WERI-Rb-1 (cell line): ENCODE measurements around the gene FNDC3B.

Experiments used
- DNase-seq: peaks from one replicate; pipeline ENCODE4 v3.0.0-alpha.2; 2020
- H3K27ac ChIP-seq: fragments of 250-450 bp; sonication (Bioruptor Pico); 2 replicates; pipeline ENCODE4 v1.5.1; 2020; ENCODE audit warnings: mild to moderate bottlenecking, moderate library complexity
- H3K27me3 ChIP-seq: fragments of 250-450 bp; sonication (Bioruptor Pico); 2 replicates; pipeline ENCODE4 v1.5.1; 2021; ENCODE audit warnings: mild to moderate bottlenecking, low read depth, moderate library complexity; ENCODE audit not compliant: insufficient read depth, severe bottlenecking
- H3K36me3 ChIP-seq: fragments of 250-450 bp; sonication (Bioruptor Pico); 2 replicates; pipeline ENCODE4 v1.5.1; 2020; ENCODE audit warnings: mild to moderate bottlenecking, moderate library complexity
- H3K4me3 ChIP-seq: 2 replicates; pipeline ENCODE4 v1.5.1; 2011; ENCODE audit warnings: low read depth, mild to moderate bottlenecking, control low read depth, low read length
- H3K9me3 ChIP-seq: fragments of 250-450 bp; sonication (Bioruptor Pico); 2 replicates; pipeline ENCODE4 v1.5.1; 2021; ENCODE audit warnings: mild to moderate bottlenecking, moderate library complexity; ENCODE audit not compliant: severe bottlenecking
- CTCF ChIP-seq: IDR thresholded peaks from 2 replicates; pipeline ENCODE4 v1.5.1; 2011; ENCODE audit warnings: low read depth, mild to moderate bottlenecking, control low read depth, inconsistent platforms, low read length

Gene FNDC3B

GRCh38 chr3:172018364-172018763 is 21.0 kb upstream of the FNDC3B start:
- Histone ChIP-seq H3K36me3 (no peaks in the 10 kb centered on the region), H3K4me3 (no peak overlapping the region), H3K27me3 (no peaks in the 10 kb centered on the region), H3K9me3 (no peaks in the 10 kb centered on the region), H3K27ac (no peak overlapping the region)
- no peak for DNase-seq
- no peak for TF ChIP-seq CTCF

GRCh38 chr3:172020763-172021162 is 18.6 kb upstream of the FNDC3B start:
- Histone ChIP-seq H3K36me3 (no peaks in the 10 kb centered on the region), H3K4me3 (no peak overlapping the region), H3K27me3 (no peaks in the 10 kb centered on the region), H3K9me3 (no peaks in the 10 kb centered on the region), H3K27ac (no peak overlapping the region)
- DNase-seq: no peak
- TF ChIP-seq CTCF: no peak

GRCh38 chr3:172021164-172021563 is 18.2 kb upstream of the FNDC3B start:
- no peak overlapping the region for H3K4me3 ChIP-seq
- no peaks in the 10 kb centered on the region for H3K9me3 ChIP-seq
- no peak for DNase-seq
- no peak for TF ChIP-seq CTCF
- no peaks in the 10 kb centered on the region for H3K36me3 ChIP-seq
- H3K27me3 ChIP-seq: no peaks in the 10 kb centered on the region
- no peak overlapping the region for H3K27ac ChIP-seq

- Histone ChIP-seq H3K9me3 (no peaks in the 10 kb centered on the region), H3K4me3 (no peak overlapping the region), H3K27me3 (no peaks in the 10 kb centered on the region), H3K36me3 (no peaks in the 10 kb centered on the region), H3K27ac (no peak overlapping the region)
- DNase-seq: no peak
- no peak for TF ChIP-seq CTCF
Observed at GRCh38 chr3:172021859-172022258, 17.5 kb upstream of the FNDC3B start.

- Histone ChIP-seq H3K36me3 (no peaks in the 10 kb centered on the region), H3K9me3 (no peaks in the 10 kb centered on the region), H3K27ac (no peak overlapping the region), H3K27me3 (no peaks in the 10 kb centered on the region), H3K4me3 (no peak overlapping the region)
- TF ChIP-seq CTCF: no peak
- no peak for DNase-seq
Observed at GRCh38 chr3:172023915-172024314, 15.5 kb upstream of the FNDC3B start.

GRCh38 chr3:172024679-172025078 is 14.7 kb upstream of the FNDC3B start:
- TF ChIP-seq CTCF: no peak
- DNase-seq: no peak
- Histone ChIP-seq H3K36me3 (no peaks in the 10 kb centered on the region), H3K4me3 (no peak overlapping the region), H3K27me3 (no peaks in the 10 kb centered on the region), H3K9me3 (no peaks in the 10 kb centered on the region), H3K27ac (no peak overlapping the region)
